ENCODE data around the gene TSPO2. TPM values are rescaled to one million over a fixed set of nuclear protein-coding genes. Genes with fewer than 3 reads are reported as not detected.

TSPO2 gene
- polyA plus RNA-seq, 3 donors = not detected

GRCh38 chr6:41092421-41093140 lies 50.3 kb downstream of the TSPO2 start:
- Mint-ChIP-seq H3K4me1 (no peaks in the 10 kb centered on the region), H3K27me3 (ENCODE audit: low read depth in 3 of 3) (no peaks in the 10 kb centered on the region), H3K9me3 (no peaks in the 10 kb centered on the region), H3K27ac (peak overlapping the region in 1 of 7 donors; percentile 41), H3K36me3 (peaks cover 84 to 94% of the 10 kb centered on the region in 2 donors), H3K4me3 (no peak overlapping the region)
- Histone ChIP-seq H3K9ac (ENCODE audit: insufficient read depth, low read length, poor library complexity, severe bottlenecking) (no peak overlapping the region), H3K9me3 (replicated peaks in 1 of 2; ENCODE audit: control insufficient read depth in 1 of 2, insufficient read depth in 1 of 2, low read length in 2 of 2) (no peaks in the 10 kb centered on the region), H3K4me1 (ENCODE audit: control insufficient read depth in 1 of 2, insufficient read depth in 2 of 2, low read length in 2 of 2) (no peaks in the 10 kb centered on the region), H4K20me1 (ENCODE audit: insufficient read depth, low read length) (no peaks in the 10 kb centered on the region), H3K27ac (ENCODE audit: low read depth in 1 of 2, low read length in 2 of 2) (no peak overlapping the region), H3K27me3 (ENCODE audit: control insufficient read depth in 2 of 2, insufficient read depth in 2 of 2, low read length in 2 of 2) (no peaks in the 10 kb centered on the region), H3K4me2 (replicated peaks; ENCODE audit: extremely low read depth, low read length, poor library complexity, severe bottlenecking) (no peak overlapping the region), H3K4me3 (replicated peaks in 1 of 3; ENCODE audit: low read depth in 2 of 3, low read length in 3 of 3) (no peak overlapping the region), H3K36me3 (replicated peaks in 1 of 2; ENCODE audit: control insufficient read depth in 1 of 2, insufficient read depth in 2 of 2, low read length in 2 of 2) (peaks cover 90 to 96% of the 10 kb centered on the region in 2 donors), H2AFZ (ENCODE audit: insufficient read depth, low read depth, low read length, poor library complexity, severe bottlenecking) (no peak overlapping the region), H3K79me2 (ENCODE audit: insufficient read depth, low read length) (peaks cover 4% of the 10 kb centered on the region)
- TF ChIP-seq CTCF (IDR thresholded peaks at IDR 0.05) = peak; percentile 44
- intact Hi-C loops (cut with micrococcal nuclease) = loop anchor here (2.0 to 5.0 kb wide), 2 partner anchors 225 to 226 kb away; no protein-coding TSS in a partner anchor
- WGBS (ENCODE audit: insufficient coverage) = 94% methylated on average over 3 of the region's 4 CpGs
- peak; percentile 9 to 41 (median 20) for DNase-seq

DNA sequence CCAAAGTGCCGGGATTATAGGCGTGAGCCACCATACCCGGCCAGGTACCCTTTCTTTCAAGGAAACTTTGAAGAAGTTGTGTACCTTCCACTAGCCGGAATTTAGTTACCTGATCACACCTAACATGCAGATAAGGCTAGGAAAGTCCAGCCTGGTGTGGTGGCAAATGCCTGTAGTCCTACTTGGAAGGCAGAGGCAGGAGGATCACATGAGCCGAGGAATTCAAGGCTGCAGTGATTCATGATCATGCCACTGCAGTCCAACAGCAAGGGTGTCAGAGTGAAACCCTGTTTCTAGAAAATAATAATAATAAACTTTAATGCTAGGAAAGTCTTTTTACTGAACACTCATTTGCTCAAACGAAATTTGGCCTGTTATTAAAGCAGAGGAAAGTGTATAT lies 51.5 kb downstream of the TSPO2 start:
- no peak overlapping the region for H3K27ac ChIP-seq (ENCODE audit: low read depth in 1 of 2, low read length in 2 of 2)
- H3K36me3 ChIP-seq (replicated peaks in 1 of 2; ENCODE audit: control insufficient read depth in 1 of 2, insufficient read depth in 2 of 2, low read length in 2 of 2) = peaks cover 92 to 97% of the 10 kb centered on the region in 2 donors
- H3K27ac Mint-ChIP-seq = peak overlapping the region in 1 of 7 donors; percentile 61
- no peaks in the 10 kb centered on the region for H3K27me3 Mint-ChIP-seq (ENCODE audit: low read depth in 3 of 3)
- peaks cover 92 to 95% of the 10 kb centered on the region in 2 donors for H3K36me3 Mint-ChIP-seq
- TF ChIP-seq CTCF (IDR thresholded peaks at IDR 0.05) = no peak
- no peak overlapping the region for H3K4me2 ChIP-seq (replicated peaks; ENCODE audit: extremely low read depth, low read length, poor library complexity, severe bottlenecking)
- H3K9ac ChIP-seq (ENCODE audit: insufficient read depth, low read length, poor library complexity, severe bottlenecking) = no peak overlapping the region
- H3K4me3 Mint-ChIP-seq = no peak overlapping the region
- no peaks in the 10 kb centered on the region for H3K4me1 Mint-ChIP-seq
- no peaks in the 10 kb centered on the region for H4K20me1 ChIP-seq (ENCODE audit: insufficient read depth, low read length)
- H3K4me3 ChIP-seq (replicated peaks in 1 of 3; ENCODE audit: low read depth in 2 of 3, low read length in 3 of 3) = no peak overlapping the region
- H2AFZ ChIP-seq (ENCODE audit: insufficient read depth, low read depth, low read length, poor library complexity, severe bottlenecking) = no peak overlapping the region
- no CpG with 5 or more reads among the region's 6 CpGs for WGBS (ENCODE audit: insufficient coverage)
- no peak for DNase-seq
- H3K79me2 ChIP-seq (ENCODE audit: insufficient read depth, low read length) = no peaks in the 10 kb centered on the region
- intact Hi-C loops (cut with micrococcal nuclease) = loop anchor here (2.0 to 5.0 kb wide), 2 partner anchors 224 to 225 kb away; no protein-coding TSS in a partner anchor
- no peaks in the 10 kb centered on the region for H3K9me3 ChIP-seq (replicated peaks in 1 of 2; ENCODE audit: control insufficient read depth in 1 of 2, insufficient read depth in 1 of 2, low read length in 2 of 2)
- no peaks in the 10 kb centered on the region for H3K4me1 ChIP-seq (ENCODE audit: control insufficient read depth in 1 of 2, insufficient read depth in 2 of 2, low read length in 2 of 2)
- no peaks in the 10 kb centered on the region for H3K9me3 Mint-ChIP-seq
- H3K27me3 ChIP-seq (ENCODE audit: control insufficient read depth in 2 of 2, insufficient read depth in 2 of 2, low read length in 2 of 2) = no peaks in the 10 kb centered on the region

Other genes starting within 250 kb of the TSPO2 start
- gene UNC5CL, start 3.2 kb upstream of the TSPO2 start, polyA plus RNA-seq = 1 to 10 TPM in 1 of 3 donors, under 1 TPM in 1, not detected in 1; 0.09 to 2.3 TPM
- under 1 TPM in 2 of 3 donors, not detected in 1; 0.14 to 0.42 TPM for gene APOBEC2, start 10.7 kb downstream of the TSPO2 start, polyA plus RNA-seq
- gene OARD1, start 29.9 kb downstream of the TSPO2 start, polyA plus RNA-seq = 10 to 100 TPM in 2 of 3 donors, 1 to 10 TPM in 1; 6.5 to 23.6 (median 16.8) TPM
- 10 to 100 TPM in 2 of 3 donors, 1 to 10 TPM in 1; 9.7 to 21.4 (median 10.7) TPM for gene NFYA, start 30.5 kb downstream of the TSPO2 start, polyA plus RNA-seq
- gene TREML1, start 111.9 kb downstream of the TSPO2 start, polyA plus RNA-seq = 1 to 10 TPM in 2 of 3 donors, under 1 TPM in 1; 0.65 to 3.6 (median 2.6) TPM
- gene TREM2, start 120.6 kb downstream of the TSPO2 start, polyA plus RNA-seq = under 1 TPM; 0.54 to 0.78 (median 0.56) TPM
- gene TREML2, start 158.7 kb downstream of the TSPO2 start, polyA plus RNA-seq = 1 to 10 TPM in 2 of 3 donors, under 1 TPM in 1; 0.89 to 4.2 (median 1.1) TPM
- not detected for gene TREML4, start 185.9 kb downstream of the TSPO2 start, polyA plus RNA-seq
- gene TREM1, start 244.2 kb downstream of the TSPO2 start, polyA plus RNA-seq = 100 to 1,000 TPM; 175 to 303 (median 240) TPM